ENCODE measurements around the gene SECTM1. TPM values are rescaled to one million over a fixed set of nuclear protein-coding genes. Genes with fewer than 3 reads are reported as not detected.
"Not testable (repeated sequence)": the region's sequence is repeated elsewhere in the genome, so short reads cannot be mapped to it uniquely, and the experiment has no call there.

Gene SECTM1
- total and polyA plus RNA-seq, 5 experiments from 2014 or later = 0.18 to 1.2 TPM; not detected in 3

DNA sequence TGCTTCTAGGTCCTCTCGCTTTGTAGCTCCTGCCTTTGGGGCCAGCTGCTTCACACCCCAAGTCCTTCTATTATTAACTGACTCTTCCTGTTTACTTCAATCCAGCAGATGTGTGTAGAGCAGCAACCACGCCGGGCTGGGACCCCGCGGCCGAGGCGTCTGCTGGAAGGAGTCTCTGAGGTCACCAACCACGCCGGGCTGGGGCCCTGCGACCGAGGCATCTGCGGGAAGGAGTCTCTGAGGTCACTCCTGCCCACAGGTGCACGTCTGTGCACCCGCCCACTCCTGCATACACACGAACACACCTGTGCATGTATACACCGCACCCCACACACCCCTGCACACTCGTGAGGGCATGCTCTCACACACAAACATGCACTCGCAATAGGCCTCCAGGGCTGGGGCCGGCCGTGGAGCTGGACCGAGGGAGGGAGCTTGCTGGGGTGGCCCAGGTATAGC lies 17.7 kb upstream of the SECTM1 start:
- Mint-ChIP-seq H3K4me3 (no peak overlapping the region), H3K27me3 (peaks cover 0 to 17% (median 6%) of the 10 kb centered on the region in 5 donors), H3K4me1 (peaks cover 7 to 10% (median 8%) of the 10 kb centered on the region in 4 donors), H3K36me3 (no peaks in the 10 kb centered on the region), H3K9me3 (no peaks in the 10 kb centered on the region), H3K27ac (peak overlapping the region in 3 of 10 donors; percentile 15 to 24 (median 22))
- DNase-seq (no peak), ATAC-seq (no peak)
- POLR2A ChIA-PET = interaction anchor here (0.5 to 1.0 kb wide), 2 partner anchors 66 to 360 kb away, joined by 3 to 5 read pairs; no protein-coding TSS in a partner anchor

DNA sequence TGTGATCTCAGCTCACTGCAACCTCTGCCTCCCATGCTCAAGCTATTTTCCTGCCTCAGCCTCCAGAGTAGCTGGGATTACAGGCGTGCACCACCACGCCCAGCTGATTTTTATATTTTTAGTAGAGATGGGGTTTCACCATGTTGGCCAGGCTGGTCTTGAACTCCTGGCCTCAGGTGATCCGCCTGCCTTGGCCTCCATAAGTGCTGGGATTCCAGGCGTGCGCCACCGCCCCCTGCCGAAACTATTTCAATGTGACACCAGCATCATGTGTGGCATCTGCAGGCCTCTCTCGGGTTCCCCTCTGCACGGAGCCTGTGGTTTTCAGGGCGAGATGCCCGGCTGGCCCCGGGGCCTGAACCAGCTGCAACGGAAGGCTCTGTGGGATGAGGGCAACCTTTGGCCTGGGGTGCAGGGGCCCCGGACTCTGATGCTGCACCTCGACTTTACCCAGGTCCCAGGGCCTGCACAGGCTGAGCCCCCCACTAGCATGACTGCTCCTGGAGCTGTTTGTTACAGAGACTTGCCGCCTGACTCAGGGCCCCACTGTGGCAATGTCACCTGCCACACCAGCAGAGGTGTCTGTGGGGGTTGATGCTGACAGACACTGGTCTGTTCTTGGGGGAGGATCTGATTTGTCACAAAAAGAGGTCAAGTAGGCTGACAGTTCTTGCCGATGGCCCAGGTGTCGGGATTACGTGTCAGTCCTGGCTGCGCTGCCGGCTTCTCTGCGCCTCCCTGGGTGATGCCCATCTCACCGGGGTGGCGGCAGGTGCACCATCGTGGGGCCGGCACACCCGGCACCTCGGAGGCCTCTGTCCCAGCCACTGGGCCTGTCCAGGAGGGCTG lies 16.8 kb upstream of the SECTM1 start:
- peaks cover 0 to 13% (median 7%) of the 10 kb centered on the region in 5 donors for H3K27me3 Mint-ChIP-seq
- peaks cover 9 to 12% (median 9%) of the 10 kb centered on the region in 4 donors for H3K4me1 Mint-ChIP-seq
- peak overlapping the region in 1 of 10 donors; percentile 44 for H3K27ac Mint-ChIP-seq
- H3K9me3 Mint-ChIP-seq = no peaks in the 10 kb centered on the region
- no peak for ATAC-seq
- DNase-seq = peak in 1 of 10 donors; percentile 21
- no peak overlapping the region for H3K4me3 Mint-ChIP-seq
- POLR2A ChIA-PET = no interaction called here
- H3K36me3 Mint-ChIP-seq = no peaks in the 10 kb centered on the region

DNA sequence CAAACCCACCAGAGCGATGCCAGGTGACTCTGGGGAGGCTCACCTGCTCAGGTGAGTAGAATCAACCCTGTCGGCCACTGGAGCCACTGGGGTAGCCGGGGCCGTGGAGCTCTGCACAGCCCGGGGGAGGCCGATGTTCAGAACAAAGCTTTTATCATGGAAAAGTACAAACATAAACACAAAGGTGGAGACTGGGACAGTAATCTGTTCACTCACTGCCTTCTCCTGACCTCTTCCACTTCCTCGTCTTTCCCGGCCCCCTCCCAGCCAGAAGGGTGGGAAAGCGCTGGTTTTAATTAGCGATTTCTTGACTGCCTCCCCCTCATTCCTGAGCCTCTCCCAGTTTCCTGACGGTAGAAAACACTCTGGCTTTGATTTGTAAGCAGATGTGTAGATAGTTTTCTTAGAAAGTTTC lies 15.7 kb upstream of the SECTM1 start:
- Mint-ChIP-seq H3K36me3 (no peaks in the 10 kb centered on the region), H3K4me3 (no peak overlapping the region), H3K4me1 (peaks cover 9 to 12% (median 10%) of the 10 kb centered on the region in 4 donors), H3K9me3 (no peaks in the 10 kb centered on the region), H3K27ac (no peak overlapping the region), H3K27me3 (peaks cover 0 to 12% (median 7%) of the 10 kb centered on the region in 5 donors)
- no peak for DNase-seq
- ATAC-seq = no peak
- POLR2A ChIA-PET = no interaction called here

GRCh38 chr17:82348866-82349265 lies 15.3 kb upstream of the SECTM1 start:
- DNase-seq (no peak), ATAC-seq (no peak)
- no peaks in the 10 kb centered on the region for H3K36me3 Mint-ChIP-seq
- POLR2A ChIA-PET = no interaction called here
- H3K4me1 Mint-ChIP-seq = peaks cover 9 to 12% (median 10%) of the 10 kb centered on the region in 4 donors
- peaks cover 0 to 12% (median 7%) of the 10 kb centered on the region in 5 donors for H3K27me3 Mint-ChIP-seq
- H3K4me3 Mint-ChIP-seq = no peak overlapping the region
- no peak overlapping the region for H3K27ac Mint-ChIP-seq
- no peaks in the 10 kb centered on the region for H3K9me3 Mint-ChIP-seq

DNA sequence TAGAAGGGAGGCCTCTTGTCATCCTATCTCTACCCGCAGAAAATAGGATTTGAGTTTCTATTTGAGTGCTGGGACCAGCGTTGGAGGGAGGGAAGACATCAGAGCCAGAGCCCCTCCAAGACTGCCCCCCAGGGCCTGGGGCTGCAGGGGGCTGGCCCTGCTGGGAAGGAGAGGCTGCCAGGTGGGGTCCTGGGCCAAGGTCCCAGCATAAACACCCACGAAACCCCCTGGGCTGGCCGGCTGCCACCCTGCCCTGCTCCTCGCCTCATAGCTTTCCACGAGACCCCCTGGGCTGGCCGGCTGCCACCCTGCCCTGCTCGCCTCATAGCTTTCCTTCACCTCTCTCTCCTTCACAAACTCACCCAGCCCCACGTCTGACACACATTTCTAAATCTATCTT lies 14.9 kb upstream of the SECTM1 start:
- no peak for DNase-seq
- POLR2A ChIA-PET = no interaction called here
- no peaks in the 10 kb centered on the region for H3K9me3 Mint-ChIP-seq
- peaks cover 0 to 12% (median 7%) of the 10 kb centered on the region in 5 donors for H3K27me3 Mint-ChIP-seq
- no peak for ATAC-seq
- H3K36me3 Mint-ChIP-seq = no peaks in the 10 kb centered on the region
- peaks cover 9 to 12% (median 10%) of the 10 kb centered on the region in 4 donors for H3K4me1 Mint-ChIP-seq
- H3K27ac Mint-ChIP-seq = no peak overlapping the region
- H3K4me3 Mint-ChIP-seq = no peak overlapping the region

- peak overlapping the region in 1 of 10 donors; percentile 39 for H3K4me3 Mint-ChIP-seq
- peak overlapping the region in 1 of 10 donors; percentile 52 for H3K27ac Mint-ChIP-seq
- DNase-seq, H3K9me3 Mint-ChIP-seq, H3K36me3 Mint-ChIP-seq, POLR2A ChIA-PET, ATAC-seq: not testable (repeated sequence)
- peaks cover 9 to 12% (median 10%) of the 10 kb centered on the region in 4 donors for H3K4me1 Mint-ChIP-seq
- H3K27me3 Mint-ChIP-seq = peaks cover 0 to 12% (median 7%) of the 10 kb centered on the region in 5 donors
These were observed 14.4 kb upstream of the SECTM1 start for GRCh38 chr17:82347994-82348393.

GRCh38 chr17:82346342-82347300 lies 13.1 kb upstream of the SECTM1 start:
- H3K36me3 Mint-ChIP-seq = no peaks in the 10 kb centered on the region
- peak overlapping the region in 3 of 10 donors; percentile 26 to 52 (median 48) for H3K4me3 Mint-ChIP-seq
- peak overlapping the region in 1 of 10 donors; percentile 29 for H3K27ac Mint-ChIP-seq
- H3K27me3 Mint-ChIP-seq = peaks cover 0 to 12% (median 7%) of the 10 kb centered on the region in 5 donors
- no peaks in the 10 kb centered on the region for H3K9me3 Mint-ChIP-seq
- DNase-seq (no peak), ATAC-seq (peak; percentile 30 to 40)
- H3K4me1 Mint-ChIP-seq = peaks cover 6 to 9% (median 8%) of the 10 kb centered on the region in 4 donors
- POLR2A ChIA-PET = no interaction called here

DNA sequence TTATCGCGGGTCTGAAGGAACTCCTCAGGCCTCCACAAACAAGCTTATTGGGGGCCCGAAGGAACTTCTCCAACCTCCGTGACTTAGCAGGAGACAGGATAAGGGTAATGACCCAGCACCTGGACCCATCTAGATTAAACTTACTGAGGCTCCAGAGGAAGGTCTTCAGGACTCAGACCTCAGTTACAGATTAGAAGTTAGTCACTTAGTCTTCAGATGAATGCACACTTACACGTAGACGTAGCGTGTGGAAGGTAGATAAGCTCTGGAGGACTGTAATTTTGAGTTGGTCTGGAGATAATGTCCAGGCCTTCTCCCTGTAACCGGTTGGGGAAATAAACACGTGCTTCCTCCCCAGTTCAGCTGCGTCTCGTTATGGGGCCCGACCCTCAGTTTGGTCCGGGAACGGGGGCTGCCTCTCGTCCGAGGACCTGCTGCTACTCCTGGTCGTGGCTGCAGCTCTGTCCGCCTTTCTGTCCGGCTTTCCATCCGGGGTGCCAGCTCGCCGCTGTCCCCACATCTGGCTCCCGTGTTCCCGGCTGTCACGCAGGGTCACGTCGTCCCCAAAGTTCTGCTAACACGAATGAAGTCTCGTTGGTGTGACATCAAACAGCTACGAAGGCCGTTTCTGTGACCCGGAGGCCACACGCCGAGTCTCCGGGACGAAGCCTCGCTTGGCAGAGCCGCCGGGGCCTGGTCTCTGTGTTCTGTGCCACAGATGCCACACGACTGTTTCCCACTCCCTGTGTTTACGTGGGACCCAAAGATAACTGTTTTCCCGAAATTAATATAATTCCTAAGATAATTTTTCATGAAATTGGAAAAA lies 11.8 kb upstream of the SECTM1 start:
- peaks cover 0 to 3% (median 0%) of the 10 kb centered on the region in 9 donors for H3K9me3 Mint-ChIP-seq
- no peak overlapping the region for H3K4me3 Mint-ChIP-seq
- POLR2A ChIA-PET = no interaction called here
- H3K36me3 Mint-ChIP-seq = no peaks in the 10 kb centered on the region
- no peak for DNase-seq
- H3K27me3 Mint-ChIP-seq = peaks cover 0 to 10% (median 7%) of the 10 kb centered on the region in 5 donors
- H3K27ac Mint-ChIP-seq = no peak overlapping the region
- H3K4me1 Mint-ChIP-seq = peaks cover 6 to 11% (median 8%) of the 10 kb centered on the region in 4 donors
- ATAC-seq = no peak

DNA sequence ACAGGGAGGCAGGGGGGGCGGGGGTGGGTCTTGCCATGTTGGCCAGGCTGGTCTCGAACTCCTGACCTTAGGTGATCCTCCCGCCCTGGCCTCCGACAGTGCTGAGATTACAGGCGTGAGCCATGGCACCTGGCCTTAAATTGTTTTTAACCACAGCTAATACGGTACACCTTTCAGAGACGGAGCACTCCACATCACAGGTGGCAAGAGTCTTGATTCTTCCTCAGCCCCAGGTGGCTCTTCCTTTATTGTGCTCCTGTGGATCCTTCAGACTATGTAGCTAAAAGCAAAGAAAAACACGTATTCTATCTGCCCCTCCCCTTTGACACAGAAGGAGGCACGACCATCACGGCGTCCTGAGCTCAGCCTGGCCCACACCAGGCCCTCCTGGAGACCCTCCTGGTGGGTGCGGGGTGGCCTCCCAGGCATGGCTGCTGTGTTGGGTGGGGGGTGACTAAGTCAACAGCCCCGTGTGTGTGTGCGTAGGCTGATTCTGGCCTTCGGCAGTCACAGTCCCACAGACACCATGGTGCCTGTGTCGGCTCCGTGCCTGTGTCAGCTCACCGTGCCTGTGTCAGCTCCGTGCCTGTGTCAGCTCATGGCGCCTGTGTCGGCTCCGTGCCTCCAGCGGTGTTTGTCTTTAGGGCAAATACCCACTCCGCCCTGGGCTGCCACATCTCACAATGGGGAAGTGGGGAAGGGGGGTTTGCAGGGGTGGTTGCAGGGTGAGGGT lies 10.8 kb upstream of the SECTM1 start:
- Mint-ChIP-seq H3K9me3 (peaks cover 0 to 3% (median 0%) of the 10 kb centered on the region in 9 donors), H3K4me3 (no peak overlapping the region), H3K36me3 (no peaks in the 10 kb centered on the region), H3K27me3 (peaks cover 0 to 9% (median 4%) of the 10 kb centered on the region in 5 donors), H3K4me1 (peaks cover 6 to 11% (median 8%) of the 10 kb centered on the region in 4 donors), H3K27ac (no peak overlapping the region)
- POLR2A ChIA-PET = no interaction called here
- no peak for ATAC-seq
- no peak for DNase-seq

GRCh38 chr17:82343560-82343959 lies 10.0 kb upstream of the SECTM1 start:
- Mint-ChIP-seq H3K9me3 (peaks cover 0 to 3% (median 0%) of the 10 kb centered on the region in 9 donors), H3K27ac (no peak overlapping the region), H3K36me3 (no peaks in the 10 kb centered on the region), H3K4me1 (peaks cover 6 to 16% (median 7%) of the 10 kb centered on the region in 4 donors), H3K27me3 (peaks cover 0 to 6% (median 4%) of the 10 kb centered on the region in 5 donors), H3K4me3 (no peak overlapping the region)
- no peak for ATAC-seq
- POLR2A ChIA-PET = no interaction called here
- DNase-seq = no peak

DNA sequence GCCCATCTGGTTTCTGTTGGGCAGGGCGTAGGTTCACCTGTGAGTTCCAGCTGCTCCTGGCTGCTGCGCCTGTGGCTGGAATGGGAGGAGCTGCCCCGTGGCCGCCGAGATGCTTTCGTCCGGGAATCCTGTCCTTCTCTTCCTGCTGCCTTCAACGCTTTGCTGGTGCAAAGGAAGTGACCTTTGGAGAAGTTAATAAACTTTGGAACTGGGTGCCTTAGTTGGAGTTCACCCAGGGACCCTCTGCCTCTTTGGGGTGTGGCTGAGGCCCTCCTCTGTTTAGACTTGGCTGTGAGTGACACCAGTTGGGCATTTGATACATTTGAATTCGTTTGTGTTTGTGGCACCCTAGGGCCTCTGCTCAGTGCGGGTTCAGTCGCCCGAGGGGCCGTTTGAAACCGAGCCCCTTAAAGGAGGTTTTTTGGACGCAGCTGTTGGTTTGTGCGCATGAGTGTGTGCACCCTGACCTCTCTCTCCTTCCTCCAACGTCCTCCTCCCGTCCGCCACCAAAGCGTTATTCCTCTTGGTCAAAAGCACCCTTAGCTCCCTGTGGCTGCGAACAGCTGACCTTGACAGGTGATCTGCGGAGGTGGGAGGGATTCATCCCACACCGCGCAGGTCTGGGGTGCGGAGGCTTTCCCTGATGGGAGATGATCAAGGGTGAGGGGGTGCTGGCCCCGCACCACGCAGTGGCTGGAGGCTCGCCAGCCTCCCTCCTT lies 9.0 kb upstream of the SECTM1 start:
- DNase-seq (no peak), ATAC-seq (no peak)
- Mint-ChIP-seq H3K4me1 (peaks cover 6 to 17% (median 7%) of the 10 kb centered on the region in 4 donors), H3K4me3 (no peak overlapping the region), H3K27me3 (peaks cover 0 to 6% (median 4%) of the 10 kb centered on the region in 5 donors), H3K27ac (no peak overlapping the region), H3K36me3 (no peaks in the 10 kb centered on the region), H3K9me3 (peaks cover 0 to 3% (median 0%) of the 10 kb centered on the region in 9 donors)
- POLR2A ChIA-PET = no interaction called here
